ENCODE data around the gene PKM. TPM values are rescaled to one million over a fixed set of nuclear protein-coding genes. Genes with fewer than 3 reads are reported as not detected.

Gene PKM
- total RNA-seq: 2,305 and 2,540 TPM in 2 replicates

GRCh38 chr15:72231066-72231832, at the start of gene PKM:
PKM (minus strand) TSS chr15:72231190; CDS start chr15:72219097, 12,093 bp downstream.

GRCh38 chr15:72272213-72272996, 41.4 kb upstream of the PKM start, which contains the start of gene PARP6:
PARP6 (minus strand) TSS chr15:72272554; CDS start chr15:72267477, 5,077 bp downstream.

GRCh38 chr15:72197460-72198355, 33.3 kb downstream of the PKM start, which contains the start of gene GRAMD2A:
GRAMD2A (minus strand) TSS chr15:72197787.

Other genes with a start within 250 kb of the PKM start
- gene MYO9A, start 113.0 kb downstream of the PKM start, total RNA-seq: 43.7 and 59.1 TPM in 2 replicates
- gene SENP8, start 112.8 kb downstream of the PKM start, total RNA-seq: 3.3 and 4.4 TPM in 2 replicates
- gene GRAMD2A, start 33.4 kb downstream of the PKM start, total RNA-seq: 0.15 and 0.33 TPM in 2 replicates
- gene PARP6, start 41.4 kb upstream of the PKM start, total RNA-seq: 23.3 and 24.3 TPM in 2 replicates
- 0.15 and 0.17 TPM in 2 replicates for gene CELF6, start 89.0 kb upstream of the PKM start, total RNA-seq
- 65.7 and 98.2 TPM in 2 replicates for gene HEXA, start 144.8 kb upstream of the PKM start, total RNA-seq
- not detected in 2 replicates for gene TMEM202, start 167.1 kb upstream of the PKM start, total RNA-seq
- gene ARIH1, start 243.1 kb upstream of the PKM start, total RNA-seq: 36.4 and 41.2 TPM in 2 replicates

All from smooth muscle cell of trachea (primary cell).